Measurements from ENCODE around the gene ATP6V0E1.

ATP6V0E1 gene

DNA sequence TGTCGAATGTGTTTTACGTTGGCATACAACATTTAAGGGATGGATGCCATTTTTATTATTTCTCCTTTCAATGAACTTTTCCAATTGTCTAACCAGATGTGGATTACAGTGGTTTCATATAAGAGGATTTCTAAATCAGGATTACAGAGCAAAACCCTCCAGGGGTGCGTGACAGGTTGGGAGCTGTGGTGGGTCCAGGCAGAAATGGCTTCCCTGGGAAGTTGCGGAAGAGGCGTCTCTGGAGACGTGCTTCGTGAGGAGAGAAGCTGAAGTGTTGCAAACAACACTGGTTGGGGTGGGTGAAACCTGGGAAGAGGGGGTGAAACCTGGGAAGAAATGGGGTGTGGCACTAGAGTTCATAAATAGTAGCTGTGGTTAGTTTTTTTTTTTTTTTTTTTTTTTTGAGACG is 28.8 kb upstream of the ATP6V0E1 start:
- in situ Hi-C loops (cut with MboI; ENCODE audit: low sequenced_read_pairs): no loop called here

DNA sequence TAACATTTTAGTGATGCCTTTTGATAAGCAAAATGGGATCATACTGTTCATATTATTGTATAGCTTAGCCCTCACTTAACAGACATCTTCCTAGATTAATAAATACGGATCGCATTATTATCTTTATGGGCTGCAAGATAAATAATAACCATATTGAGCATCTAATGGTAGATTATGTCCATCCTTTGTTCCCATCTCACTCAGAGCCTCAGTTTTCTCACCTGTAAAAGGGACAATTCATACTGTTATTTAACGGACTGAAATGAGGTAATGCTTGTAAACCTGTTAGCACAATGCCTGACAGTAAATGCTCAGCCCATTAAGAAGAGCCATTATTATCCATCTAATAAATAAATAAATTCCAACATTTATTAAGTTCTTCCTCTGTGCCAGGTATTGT is 27.3 kb upstream of the ATP6V0E1 start:
- in situ Hi-C loops (cut with MboI; ENCODE audit: low sequenced_read_pairs): no loop called here

DNA sequence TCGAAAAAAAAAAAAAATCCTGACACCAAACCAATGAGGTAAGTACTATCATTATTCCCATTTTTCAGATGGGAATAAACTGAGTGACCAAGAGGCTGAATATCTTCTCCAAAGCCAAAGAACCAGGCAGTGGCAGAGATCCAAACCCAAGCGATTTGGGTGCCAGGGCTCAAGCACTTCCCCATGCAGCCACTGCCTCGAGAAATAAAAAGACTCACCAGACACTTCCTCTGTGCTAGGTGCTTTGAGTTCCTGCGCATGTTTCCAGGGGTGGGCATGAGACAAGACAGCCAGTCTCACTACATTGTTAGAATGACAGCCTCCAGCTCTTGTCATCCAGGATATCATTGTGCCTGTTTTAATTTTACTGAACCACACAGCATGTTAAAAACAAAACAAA is 26.6 kb upstream of the ATP6V0E1 start:
- in situ Hi-C loops (cut with MboI; ENCODE audit: low sequenced_read_pairs): no loop called here

DNA sequence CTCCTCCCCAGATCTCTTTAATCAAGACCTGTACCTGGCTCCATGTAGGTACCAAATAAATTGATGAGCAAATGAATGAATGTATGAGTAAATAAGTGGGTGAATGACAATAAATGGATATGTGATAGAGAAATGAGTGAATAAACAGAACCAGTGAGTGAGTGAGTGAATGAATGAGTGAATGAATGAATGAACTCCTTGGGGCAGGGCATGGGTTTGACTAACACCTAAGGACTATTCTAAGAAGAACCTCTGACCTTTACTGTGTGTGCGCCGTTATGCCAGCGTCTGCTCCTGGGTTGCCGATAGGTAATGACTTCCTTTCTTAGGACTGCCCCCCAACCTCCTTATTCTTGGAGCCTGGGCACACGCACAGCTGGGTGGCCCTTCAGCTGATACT is 26.1 kb upstream of the ATP6V0E1 start:
- in situ Hi-C loops (cut with MboI; ENCODE audit: low sequenced_read_pairs): no loop called here

DNA sequence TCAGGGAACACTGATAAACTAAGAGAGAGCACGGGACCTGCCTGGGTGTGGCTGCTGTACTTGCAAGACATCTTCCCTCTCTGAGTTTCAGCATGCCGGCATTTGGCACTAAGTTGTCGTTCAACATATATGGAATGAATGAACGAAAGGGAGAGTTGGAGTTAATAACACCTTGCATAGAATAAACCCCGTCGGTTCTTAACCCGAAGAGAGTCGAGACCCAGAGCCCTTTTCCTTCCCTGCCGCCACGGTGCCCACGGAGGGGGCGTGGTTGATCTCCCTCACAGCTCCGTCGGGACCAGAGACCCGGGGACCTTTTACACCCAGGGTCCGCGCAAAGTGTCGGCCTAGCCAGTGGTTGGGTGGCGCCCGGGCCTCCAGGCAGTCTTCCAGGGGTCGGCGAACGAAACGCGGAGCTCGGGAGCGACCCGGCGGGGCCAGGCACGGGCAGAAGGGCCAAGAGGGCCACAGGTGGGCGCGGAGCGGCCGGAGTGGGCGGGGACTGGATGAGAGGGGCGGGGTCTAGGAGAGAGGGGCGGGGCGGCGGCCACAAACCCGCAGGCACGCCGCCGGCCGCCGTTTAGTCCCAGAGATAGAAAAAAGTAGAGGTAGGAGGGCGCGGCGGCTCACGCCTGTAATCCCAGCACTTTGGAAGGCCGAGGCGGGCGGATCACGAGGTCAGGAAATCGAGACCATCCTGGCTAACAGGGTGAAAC is 25.1 kb upstream of the ATP6V0E1 start:
- in situ Hi-C loops (cut with MboI; ENCODE audit: low sequenced_read_pairs): no loop called here

DNA sequence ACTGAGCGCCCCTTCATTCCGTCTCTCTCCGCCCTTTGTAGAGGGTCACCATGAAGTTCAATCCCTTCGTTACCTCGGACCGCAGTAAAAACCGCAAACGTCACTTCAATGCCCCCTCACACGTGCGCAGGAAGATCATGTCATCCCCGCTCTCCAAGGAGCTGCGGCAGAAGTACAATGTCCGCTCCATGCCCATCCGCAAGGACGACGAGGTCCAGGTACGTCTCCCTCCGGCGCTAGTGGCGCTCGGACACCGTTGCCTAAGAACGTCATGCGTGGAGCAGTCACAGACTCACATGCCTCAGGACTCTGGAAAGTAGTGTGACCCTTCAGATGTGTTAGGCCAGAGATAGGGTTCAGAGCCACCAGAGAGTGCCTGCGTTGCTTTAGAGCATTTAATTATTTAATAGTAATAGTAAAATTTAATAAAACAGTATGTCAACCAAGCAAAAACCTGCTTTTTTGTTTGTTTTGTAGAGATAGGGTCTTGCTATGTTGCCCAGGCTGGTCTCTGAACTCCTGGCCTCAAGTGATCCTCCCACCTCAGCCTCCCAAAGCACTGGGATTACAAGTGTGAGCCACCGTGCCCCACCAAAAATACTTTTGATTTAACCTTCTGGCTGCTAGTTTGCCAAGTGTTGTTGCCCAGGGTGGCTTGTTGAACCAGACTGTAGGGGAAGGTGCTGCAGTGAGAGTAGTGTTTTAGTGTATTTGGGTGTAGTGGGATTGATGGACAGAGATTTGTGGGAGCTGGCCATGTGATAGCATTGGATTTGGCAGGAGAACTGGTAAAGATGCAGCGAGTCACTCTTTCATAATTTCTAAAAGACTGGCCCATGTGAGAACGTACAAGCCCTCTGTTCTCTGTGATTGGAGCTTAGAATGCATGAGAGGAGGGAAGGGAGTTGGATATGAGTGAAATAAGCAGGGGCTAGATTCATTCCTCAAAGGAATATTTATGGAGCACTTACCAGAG is 23.5 kb upstream of the ATP6V0E1 start:
- in situ Hi-C loops (cut with MboI; ENCODE audit: low sequenced_read_pairs): no loop called here

DNA sequence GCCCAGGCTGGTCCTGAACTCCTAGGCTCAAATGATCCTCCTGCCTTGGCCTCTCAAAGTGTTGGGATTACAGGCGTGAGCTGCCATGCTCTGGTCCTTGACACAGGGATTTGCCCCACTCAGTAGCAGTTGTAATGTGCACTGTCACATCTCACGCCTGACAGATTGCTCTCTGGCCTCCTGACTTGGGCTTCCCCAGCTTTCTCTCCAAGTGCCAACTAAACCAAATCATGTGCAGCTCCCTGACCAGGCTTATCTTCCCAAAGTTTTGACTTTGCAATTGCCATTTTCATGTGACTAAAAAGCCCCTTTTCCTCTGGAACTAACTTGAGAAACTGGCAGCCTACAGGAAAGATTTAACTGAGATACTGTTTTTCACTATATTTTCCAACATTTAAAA is 13.7 kb upstream of the ATP6V0E1 start:
- in situ Hi-C loops (cut with MboI; ENCODE audit: low sequenced_read_pairs): no loop called here

DNA sequence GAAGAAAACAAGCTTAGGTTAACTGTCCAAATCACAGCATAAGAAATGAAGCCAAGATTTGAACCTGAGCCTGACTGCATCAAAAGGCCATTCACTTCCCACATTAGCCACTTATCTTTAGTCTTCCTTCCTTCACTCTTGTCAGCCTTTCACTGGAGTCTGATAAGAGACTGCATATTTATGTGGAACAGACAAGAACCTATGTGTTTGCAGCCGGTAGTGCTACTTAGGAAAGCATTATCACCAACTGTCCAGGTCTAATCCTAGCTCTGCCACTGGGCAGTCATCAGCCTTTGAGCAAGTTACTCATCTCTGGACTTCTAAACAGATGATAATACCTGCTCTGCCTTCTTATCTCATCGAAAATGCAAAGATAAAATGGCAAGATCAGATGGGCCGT is 12.1 kb upstream of the ATP6V0E1 start:
- in situ Hi-C loops (cut with MboI; ENCODE audit: low sequenced_read_pairs): no loop called here

DNA sequence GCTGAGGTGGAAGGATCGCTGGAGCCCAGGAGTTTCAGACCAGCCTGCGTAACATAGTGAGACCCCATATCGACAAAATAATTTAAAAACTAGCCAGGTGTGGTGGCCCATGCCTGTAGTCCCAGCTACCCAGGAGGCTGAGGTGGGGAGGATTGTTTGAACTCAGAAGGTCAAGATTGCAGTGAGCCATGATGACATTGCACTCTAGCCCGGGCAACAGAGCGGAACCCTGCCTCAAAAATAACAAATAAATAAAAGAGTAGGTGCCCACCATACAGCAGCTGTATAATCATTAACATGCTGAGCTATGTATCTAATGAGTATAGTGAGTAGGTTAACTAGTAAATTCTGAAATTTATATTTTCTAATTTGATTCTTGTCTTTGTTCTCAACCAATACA is 11.0 kb upstream of the ATP6V0E1 start:
- in situ Hi-C loops (cut with MboI; ENCODE audit: low sequenced_read_pairs): no loop called here

DNA sequence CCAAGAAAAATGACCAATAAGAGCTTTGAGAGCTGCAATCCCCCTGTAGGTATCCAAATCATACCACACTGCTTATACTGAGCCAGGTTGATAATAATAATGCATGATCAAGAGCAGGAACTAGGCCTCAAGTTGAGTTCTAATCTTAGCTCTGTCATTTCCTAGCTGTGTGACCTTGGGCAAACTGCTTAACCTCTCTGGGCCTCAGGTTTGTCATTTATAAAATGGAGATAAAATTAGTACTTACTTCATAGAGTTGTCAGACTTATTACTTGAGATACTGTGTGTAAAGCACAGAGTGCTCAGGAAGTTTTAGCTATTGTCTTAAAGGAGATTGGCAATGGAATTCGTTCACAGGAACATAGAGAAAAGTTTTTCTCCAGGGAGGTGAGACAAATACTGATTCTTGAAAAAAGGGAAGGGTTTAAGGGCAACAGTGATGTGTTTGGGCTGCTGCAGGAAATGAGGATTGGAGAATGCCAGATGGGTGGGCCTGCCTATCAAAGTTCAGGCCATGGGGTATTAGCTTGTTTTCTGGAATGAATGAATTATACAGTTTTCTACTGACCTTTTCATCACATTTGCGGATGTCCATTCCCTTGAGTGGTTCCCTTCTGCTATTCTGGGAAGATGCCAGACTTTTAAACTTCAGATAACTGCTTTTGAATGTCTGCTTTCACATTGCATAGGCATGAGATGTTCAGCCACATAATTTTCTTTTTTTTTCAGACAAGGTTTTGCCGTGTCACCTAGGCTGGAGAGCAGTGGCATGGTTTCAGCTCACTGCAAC is 10.2 kb upstream of the ATP6V0E1 start:
- in situ Hi-C loops (cut with MboI; ENCODE audit: low sequenced_read_pairs): no loop called here

DNA sequence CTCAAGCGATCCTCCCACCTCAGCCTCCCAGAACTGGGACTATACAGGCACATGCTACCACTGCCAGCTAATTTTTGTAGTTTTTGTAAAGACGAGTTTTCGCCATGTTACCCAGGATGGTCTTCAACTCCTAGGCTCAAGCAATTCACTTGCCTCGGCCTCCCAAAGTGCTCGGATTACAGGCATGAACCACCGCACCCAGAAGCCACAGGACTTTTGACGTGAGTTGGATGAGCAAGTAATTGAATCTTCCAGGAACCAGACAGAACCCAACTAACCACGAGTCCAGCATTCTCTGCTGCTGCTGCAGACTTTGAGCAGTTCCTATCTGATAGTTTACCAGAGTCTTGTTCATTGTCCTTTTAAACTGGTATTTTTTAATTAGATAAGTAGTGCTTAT is 9.6 kb upstream of the ATP6V0E1 start:
- in situ Hi-C loops (cut with MboI; ENCODE audit: low sequenced_read_pairs): no loop called here

DNA sequence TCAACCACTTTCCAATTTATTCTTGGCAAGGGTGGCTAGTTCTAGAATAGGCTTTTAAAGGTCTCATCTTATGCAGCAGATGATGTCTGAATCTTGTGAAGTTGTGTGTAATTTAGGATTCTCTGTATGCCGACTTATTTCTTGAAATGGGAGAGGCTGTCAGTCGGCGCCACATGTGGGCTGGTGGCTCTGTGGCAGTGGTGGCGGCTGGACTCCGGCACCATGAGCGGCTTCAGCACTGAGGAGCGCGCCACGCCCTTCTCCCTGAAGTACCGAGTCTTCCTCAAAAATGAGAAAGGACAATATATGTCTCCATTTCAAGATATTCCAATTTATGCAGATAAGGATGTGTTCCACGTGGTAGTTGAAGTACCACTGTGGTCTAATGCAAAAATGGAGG is 8.3 kb upstream of the ATP6V0E1 start:
- in situ Hi-C loops (cut with MboI; ENCODE audit: low sequenced_read_pairs): no loop called here

DNA sequence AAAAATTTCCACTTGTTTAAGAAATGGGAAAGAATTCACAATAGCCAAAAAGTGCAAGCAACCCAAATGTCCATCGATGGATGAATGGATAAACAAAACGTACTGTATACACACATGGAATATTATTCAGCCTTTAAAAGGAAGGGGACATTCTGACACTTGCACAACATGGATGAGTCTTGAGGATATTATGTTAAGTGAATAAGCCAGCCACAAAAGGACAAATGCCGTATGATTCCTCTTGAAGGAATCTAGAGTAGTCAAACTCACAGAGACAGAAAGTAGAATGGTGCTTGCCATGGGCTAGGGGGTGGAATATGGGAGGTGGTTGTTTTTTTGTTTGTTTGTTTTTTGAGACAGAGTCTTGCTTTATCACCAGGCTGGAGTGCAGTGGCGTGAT is 3.8 kb upstream of the ATP6V0E1 start:
- in situ Hi-C loops (cut with MboI; ENCODE audit: low sequenced_read_pairs): no loop called here

DNA sequence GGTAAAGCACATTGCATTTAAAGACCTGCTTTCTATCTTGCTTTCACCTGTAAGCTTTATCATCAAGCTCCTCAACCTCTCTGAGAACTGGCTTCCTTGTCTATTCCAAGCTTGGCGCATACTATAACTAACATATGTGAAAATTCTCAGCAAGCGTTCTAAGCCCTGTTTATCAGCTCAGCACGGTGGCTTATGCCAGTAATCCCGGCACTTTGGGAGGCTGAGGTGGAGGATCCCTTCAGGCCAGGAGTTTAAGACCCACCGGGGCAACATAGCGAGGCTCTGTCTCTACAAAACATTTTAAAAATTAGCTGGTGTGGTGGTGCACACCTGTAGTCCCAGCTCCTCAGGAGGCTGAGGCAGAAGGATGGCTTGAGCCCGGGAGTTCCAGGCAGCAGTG is 1.6 kb upstream of the ATP6V0E1 start:
- in situ Hi-C loops (cut with MboI; ENCODE audit: low sequenced_read_pairs): no loop called here

DNA sequence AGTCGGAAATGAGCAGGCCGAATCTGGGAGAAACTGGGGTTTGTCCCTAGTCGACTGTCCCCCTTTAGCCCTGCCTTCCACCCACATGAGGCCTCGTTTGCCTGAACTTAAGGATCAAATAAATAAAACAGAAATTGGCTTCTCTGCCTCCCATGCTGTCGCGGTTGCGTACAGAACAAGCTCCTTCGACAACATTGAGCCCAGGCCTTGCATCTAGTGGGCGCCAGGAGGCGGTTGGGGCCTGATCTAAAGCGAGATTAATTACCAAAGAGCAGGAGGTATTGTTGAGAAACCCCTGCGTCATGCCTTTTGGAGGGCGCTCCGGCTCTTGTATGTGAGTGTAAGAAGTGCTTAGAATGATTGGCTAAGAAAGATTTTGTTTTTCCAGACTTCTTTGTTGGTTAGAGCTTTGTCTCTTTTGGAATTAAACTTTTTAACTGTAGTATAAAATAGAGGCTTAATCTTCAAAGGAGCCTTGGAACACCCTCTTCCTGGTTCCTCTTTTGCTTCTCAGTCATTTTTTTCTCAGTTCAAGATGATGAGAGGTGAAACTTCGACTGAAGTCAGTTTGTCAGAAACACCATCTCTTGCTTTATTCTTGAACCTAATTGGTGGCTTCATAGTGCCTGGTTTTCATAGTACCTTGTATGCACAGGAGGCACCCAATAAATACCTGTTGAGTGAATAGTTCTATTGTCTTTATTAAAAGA is 828 bp downstream of the ATP6V0E1 start:
- in situ Hi-C loops (cut with MboI; ENCODE audit: low sequenced_read_pairs): no loop called here

DNA sequence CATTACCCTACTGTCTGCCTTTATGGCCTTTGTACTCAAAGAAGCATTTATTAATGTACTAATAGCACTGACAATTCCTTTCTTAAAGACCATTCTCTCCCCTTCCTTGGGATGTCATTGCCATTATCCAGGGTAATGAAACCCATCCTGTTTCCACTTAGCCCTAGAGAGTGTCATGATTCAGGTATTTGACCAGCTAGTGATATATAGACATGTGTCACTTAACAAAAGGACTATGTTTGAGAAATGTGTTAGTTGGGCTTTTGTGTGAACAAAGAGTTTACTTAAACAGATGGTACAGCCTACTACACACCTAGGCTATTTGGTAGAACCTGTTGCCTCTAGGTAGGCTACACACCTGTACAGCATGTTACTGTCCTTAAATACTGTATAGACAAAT is 2.0 kb downstream of the ATP6V0E1 start:
- in situ Hi-C loops (cut with MboI; ENCODE audit: low sequenced_read_pairs): no loop called here

DNA sequence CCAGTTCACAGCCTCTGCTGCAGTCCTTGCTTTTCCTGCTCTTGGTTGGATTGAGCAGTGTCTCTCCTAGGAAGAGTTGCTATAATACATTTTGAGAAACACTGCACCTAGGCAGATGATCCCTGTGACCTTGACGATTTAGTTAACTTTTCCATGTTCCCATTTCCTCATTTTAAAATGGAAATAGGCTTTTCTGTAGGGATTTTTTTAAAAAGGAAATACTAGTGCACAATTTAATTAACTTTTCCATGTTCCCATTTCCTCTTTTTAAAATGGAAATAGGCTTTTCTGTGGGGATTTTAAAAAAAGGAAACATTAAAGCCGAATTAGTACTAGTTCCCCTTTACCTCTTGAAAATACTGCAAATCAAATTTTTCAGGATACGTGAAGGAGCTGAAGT is 4.7 kb downstream of the ATP6V0E1 start:
- in situ Hi-C loops (cut with MboI; ENCODE audit: low sequenced_read_pairs): no loop called here

DNA sequence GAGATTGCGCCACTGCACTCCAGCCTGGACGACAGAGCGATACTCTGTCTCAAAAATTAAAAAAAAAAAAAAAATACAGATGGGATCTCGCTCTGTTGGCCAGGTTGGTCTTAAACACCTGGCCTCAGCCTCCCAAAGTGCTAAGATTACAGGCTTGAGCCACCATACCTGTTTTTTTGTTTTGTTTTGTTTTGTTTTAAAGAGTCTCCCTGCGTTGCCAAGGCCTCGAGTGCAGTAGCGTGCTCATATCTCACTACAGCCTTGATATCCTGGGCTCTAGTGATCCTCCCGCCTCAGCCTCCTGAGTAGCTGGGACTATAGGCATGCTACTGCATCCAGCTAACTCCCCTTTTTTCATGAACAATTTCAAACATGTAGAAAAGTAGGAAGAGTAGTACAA is 7.2 kb downstream of the ATP6V0E1 start:
- in situ Hi-C loops (cut with MboI; ENCODE audit: low sequenced_read_pairs): no loop called here

DNA sequence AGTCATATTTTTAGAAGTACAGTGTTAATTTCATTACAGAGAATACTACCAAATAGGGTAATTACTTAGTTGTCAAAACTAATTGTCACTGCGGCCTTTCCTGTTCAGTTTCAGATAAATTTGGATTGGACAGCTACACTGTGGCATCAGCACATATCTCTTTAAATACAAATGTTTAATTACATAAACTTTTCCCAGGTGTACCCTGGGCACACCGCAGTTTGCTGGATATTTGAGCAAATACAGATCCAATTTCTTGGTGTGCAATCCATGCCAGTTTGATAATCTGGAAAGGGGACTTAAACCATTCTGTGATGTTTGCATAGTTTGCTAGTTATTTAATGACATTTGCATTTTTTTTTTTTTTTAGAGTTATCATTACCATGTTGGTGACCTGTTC is 10.8 kb downstream of the ATP6V0E1 start:
- in situ Hi-C loops (cut with MboI; ENCODE audit: low sequenced_read_pairs): no loop called here

DNA sequence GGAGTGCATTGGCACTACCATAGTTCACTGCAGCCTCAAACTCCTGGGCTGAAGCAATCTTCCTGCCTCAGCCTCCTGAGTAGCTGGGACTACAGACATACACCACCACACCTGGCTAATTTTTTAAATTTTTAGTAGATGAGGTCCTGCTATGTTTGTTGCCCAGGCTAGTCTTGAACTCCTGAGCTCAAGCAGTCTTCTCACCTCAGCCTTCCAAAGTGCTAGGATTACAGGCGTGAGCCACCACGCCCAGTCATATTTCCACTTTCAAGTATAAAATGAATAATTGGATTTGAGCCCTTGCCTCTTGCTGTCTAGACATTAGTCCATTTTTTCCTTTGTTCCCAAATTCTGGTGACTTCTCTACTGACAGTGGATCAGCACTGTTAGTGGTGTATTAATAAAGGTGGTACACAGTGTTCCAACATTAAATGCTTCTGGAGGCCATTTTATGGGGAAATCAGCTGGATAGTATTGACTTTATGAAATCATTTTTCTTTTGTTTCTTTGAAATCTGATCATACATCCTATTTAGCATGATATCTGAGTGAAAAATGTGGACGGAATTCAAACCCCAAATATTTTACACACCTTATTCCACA is 15.9 kb downstream of the ATP6V0E1 start:
- in situ Hi-C loops (cut with MboI; ENCODE audit: low sequenced_read_pairs): no loop called here
